T-helper 2 cell (primary cell): ENCODE data around the gene MED20.

Experiments
- DNase-seq, 5 experiments: peaks; one replicate each; pipeline versions ENCODE4 v3.0.0 to v3.0.0-alpha.2; 2012 to 2022

Gene MED20

DNA sequence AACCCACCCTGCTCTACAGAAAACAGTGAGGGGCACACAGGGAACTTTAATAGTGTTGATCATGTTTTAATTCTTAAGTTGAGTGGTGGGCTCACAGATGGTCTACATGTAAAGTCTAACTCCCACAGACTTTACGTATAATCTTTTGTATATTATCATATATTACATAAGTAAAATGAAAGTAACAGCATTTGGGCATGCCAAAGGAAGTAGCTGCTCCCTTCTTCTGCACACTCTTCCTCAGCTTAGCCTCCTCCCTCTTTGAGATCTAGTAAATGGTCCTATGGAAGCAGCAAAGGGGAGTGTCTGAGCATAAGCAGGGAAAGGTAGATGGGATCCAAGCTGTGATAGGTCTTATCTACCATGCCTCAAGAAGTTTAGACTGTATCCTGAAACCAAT lies 11.2 kb downstream of the MED20 start:
- no peak for DNase-seq

DNA sequence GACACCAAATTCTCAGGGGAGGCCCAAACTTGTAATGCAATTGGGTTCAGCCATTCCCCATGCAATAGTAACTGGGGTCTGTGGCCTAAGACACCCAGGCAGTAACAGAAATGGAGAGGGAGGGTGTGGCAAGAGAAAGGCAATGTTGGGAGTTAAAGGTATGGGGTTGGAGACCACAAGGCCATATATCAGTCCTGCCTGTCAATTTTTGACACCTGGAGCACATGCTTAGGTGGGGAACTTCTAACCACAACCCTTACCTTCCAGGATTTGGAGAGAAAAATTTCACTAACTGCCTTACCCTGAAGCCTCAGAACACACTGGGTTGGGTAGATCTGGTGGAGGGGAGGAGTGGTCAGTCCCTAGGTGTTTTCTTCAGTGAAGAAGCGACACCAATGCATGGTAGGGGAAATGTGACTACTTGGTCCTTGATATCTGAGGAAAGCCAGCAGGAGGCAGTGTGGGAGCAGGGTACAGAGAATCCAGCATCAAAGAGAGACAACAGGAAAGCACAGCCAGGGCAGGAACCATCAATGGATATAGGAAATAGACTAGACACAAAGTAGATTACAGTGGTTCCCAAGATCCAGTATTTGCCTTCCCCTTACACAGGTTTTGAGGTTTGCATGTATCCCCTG lies 18.9 kb downstream of the MED20 start:
- peak in 4 of 5 experiments; percentile 39 to 61 (median 44) for DNase-seq

DNA sequence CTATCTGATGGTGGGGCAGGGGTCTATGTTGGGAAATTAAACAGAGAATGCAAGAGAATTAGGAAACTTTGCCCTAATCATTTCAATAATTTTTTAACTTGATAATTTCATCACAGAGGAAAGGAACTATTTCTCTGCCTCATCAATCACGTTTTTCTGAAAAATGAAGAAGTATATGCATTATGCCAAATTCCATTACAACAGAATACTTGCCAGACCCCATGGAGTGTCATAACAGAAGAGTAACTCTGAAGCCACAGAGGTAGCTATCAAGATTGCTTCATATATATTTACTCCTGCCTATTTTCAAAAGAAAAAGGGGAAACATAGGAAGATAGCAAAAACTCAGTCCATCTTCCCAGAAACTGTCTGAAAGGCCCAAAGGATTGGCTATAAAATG lies 20.1 kb downstream of the MED20 start:
- DNase-seq: no peak

DNA sequence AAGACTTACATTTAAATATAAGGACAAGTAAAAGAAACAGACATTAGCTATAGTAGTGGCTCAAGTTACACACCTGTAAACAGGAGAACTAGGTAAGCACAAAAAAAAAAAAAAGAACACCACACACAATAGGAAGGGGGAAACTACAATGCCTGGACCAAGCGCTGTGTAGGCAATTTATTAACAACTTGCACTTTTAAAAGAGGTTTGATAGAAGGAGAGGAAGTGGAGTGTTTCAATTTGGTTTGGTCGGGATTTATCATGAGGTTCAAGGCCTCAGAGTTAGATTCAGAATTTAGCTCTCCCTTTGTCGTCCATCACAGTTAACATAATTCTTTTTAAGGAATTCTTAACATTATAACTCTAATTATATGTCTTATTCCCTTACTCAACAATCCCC lies 24.7 kb downstream of the MED20 start:
- DNase-seq: no peak

DNA sequence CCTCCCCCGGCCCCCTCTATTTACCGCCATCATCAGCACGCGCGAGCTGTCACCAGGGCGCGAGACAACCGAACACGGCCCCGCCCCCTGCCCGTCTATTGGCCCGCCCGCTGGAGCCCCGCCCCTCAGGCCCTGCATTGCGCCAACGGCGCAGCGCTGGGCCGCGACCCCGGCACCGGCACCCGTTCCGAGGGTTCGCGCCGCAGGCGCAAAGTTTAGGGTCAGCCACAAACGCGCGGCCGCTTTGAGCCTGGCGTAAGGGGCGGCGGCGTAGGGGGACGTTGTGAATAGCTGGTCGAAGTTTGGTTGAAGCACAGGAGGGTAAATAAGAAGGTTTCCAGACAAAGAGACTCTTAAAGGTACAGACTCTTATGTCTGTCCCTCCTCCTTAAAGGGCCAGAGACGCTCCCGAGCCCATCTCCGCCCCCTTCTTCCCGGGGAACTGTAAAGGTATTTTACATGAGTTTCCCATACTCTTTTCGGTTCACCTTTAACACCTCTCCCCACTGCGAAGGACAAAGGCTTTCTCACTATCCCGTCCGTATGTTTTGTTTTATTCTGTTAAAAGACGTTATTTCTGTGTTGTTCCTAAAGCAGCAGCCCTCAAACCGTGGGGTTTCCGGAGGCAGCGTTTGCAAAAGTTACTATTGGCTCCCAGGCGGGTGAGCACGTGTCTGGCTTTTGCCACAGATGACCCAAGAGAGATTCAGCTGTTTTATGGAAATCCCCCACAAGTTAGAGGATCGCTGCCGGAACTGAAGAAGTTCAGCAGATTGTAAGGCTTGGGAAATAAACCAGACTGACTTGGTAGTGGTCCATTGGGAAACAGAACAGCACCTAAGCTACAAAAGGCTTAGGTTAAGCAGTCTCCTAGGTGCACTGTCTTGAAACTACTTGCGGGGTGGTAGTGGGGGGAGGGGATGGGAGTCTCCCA lies 25.4 kb downstream of the MED20 start, which contains the start of gene USP49:
Gene USP49, minus strand, starts transcription at position 76 of the 934 bp plus-strand sequence. CDS start 88,392 bp downstream, outside the sequence.
- DNase-seq: peak; percentile 80 to 93 (median 90)

DNA sequence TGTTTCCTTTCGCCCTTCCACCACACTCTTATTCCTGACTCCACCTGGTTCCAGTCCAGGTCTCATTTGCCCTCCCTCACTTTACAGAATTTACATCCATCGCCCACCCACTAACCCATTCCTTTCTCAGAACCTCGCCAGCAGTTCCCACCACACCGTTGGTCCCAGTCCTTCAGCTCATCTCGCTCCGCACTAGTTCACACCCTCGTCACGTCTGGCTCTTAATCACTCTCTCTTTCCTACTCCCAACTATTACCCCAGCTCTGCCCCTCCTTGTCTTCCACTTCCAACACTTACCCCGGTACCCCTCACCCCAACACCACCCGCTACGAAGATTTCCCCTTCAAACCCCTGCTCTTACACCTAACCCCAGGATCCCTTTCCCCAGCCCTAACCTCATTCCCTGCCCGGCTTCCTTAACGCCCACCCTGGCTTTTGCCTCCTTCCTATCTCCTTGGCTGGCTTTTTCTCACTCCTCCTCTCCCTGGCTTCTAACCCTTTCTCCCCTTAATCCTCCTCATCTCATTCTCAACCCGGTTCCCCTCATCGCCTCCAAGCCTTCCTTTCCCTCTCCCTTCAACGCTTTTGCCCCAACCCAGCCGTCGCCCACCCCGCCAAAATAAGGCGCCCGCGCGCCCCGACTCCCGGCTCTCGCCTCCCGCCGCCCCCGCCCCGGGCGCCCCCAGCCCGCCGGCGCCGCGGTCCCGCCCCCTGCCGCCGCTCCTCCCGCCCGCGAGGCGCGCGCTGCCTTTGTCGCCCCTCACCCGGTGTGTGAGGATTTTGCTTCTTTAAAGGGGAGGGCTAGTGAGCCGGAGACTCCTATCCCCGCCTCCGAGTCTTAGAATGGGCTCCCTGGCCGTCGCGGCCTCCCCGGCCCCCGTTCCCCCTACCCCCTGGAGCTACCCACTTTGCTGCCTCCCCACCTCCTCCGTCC lies 26.3 kb downstream of the MED20 start:
- DNase-seq: no peak

DNA sequence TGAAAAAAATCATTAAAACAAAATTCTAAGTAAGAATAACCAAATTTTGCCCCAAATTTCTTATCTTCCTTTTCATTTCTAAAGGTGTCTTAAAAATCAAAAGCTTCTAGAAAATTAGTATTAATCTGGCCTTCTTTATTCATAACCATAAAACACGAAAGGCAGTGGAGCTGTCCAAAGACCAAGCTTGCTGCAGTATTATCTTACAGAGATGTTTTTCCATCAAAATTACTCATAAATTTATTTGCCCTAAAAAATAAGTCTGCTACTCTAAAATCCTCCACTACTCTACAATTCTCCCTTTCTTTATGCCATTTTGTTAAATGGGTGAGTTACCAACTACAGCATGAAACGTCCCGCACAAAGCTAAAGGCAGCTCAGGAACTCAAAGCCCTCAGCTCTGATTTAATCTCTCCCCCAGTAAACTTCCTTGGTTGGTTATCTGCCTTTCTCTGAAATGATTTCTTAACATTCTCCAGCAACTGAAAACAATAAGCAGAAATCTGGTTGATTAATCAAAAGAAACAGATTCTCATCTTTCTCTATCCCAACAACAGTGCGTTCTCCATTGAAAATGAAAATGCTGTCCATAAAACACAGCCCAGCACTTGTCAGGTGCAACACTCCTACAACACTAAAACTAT lies 27.9 kb downstream of the MED20 start:
- peak in 1 of 5 experiments; percentile 49 for DNase-seq

DNA sequence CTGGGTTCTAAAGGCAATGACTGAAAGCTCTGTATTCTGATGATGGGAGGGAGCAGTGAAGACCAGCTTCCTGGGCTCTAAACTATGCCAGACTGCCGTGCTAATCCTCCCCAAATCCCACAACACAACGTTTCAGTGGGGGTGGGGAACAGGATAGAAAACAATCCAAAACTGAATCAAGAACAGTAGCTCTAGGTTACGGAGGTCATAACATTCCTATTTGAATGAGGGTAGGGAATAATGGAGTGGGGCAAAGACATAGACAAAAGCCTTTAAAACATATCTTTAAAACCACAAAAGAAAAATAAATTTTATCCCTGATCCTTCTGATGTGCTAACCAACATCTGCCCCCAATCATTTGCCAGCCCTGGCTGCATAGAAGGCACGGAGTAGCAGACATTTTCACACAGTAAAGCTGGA lies 33.6 kb downstream of the MED20 start:
- no peak for DNase-seq

DNA sequence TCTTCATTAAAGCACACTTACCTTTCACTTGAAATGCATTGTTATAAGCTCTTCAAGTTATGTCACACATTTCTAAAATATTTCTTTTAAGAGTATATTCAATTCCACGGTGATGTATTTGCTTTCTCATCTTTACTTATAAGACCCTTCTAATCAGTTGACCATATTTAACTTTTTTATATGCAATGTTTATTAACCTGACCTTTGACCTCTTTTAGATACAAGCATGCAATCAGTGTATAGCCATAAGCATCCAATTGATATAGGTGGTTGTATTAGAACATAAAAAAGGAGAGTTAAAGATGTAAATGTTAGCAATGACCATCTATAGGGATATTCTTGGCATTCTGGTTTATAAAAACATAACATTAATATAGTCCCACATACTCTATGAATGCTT lies 35.0 kb downstream of the MED20 start:
- no peak for DNase-seq

DNA sequence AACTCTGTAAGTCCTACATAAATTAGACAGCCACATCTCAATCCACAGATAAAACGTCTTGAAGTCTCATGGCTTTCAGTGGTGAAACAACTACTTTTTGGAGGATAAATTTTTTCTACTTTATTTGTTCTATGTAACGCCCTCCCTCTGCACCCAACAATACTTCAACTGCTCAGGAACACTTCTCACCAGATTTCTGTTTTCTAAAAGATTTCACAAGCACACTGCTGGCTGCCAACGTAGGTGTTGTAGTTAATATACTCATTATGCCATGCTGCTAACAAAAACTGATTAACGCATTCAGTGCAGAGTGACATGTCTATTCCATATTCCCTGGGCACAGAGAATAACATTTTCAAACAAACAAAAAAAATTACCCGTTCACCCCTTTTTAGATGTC lies 36.0 kb downstream of the MED20 start:
- DNase-seq: no peak

DNA sequence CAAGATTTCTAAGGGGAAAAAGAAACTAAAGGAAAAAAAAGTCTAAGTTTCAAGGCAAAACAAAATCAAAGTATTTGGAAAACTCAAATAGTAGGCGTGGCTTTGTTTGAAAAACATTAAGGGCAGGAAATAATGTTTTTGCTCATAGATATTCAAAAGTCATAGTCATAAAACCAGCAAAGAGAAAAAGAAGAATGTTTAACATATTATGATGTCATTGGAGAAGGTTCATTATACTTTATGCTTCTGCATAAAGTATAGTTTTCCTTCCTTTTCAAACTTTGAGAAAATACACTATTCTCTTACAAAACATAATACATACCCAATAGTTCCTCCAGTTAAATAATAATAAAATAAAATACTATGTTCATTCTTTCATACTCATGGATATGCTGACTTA lies 39.4 kb downstream of the MED20 start:
- no peak for DNase-seq

DNA sequence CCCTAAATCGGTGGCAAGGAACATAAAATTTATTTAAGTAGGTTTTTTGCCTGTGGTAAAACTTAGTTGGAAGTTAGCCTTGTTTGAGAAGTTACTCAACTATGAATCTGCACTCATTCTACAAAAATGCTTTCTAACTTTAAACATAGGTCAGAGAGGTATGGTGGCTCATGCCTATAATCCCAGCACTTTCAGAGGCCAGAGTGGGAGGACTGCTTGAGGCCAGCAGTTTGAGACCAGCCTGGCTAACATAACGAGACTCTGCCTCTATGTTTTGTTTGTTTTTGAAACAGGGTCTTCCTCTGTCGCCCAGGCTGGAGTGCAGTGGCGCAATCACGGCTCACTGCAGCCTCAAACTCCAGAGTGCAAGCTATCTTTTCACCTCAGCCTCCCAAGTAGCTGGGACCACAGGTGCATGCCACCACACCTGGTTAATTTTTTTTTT lies 42.0 kb downstream of the MED20 start:
- DNase-seq: no peak

DNA sequence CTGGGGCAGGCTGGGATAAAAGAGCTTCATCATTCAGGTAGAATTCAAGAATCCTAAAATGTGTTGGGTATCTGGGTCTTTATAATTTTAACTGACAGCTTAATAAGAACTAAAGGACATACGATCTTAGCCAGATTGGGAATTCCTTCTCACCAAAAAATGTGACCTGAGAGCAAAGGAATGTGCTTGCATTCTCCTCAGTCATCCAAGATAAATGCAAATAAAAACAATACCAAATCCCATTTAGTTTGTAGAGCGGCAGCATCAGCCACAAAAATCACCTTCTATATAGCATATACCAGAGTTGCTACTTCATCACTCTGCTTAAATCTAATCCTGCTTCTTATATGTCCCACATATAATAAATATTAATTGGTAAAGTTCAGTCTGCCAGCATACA lies 42.7 kb downstream of the MED20 start:
- no peak for DNase-seq

DNA sequence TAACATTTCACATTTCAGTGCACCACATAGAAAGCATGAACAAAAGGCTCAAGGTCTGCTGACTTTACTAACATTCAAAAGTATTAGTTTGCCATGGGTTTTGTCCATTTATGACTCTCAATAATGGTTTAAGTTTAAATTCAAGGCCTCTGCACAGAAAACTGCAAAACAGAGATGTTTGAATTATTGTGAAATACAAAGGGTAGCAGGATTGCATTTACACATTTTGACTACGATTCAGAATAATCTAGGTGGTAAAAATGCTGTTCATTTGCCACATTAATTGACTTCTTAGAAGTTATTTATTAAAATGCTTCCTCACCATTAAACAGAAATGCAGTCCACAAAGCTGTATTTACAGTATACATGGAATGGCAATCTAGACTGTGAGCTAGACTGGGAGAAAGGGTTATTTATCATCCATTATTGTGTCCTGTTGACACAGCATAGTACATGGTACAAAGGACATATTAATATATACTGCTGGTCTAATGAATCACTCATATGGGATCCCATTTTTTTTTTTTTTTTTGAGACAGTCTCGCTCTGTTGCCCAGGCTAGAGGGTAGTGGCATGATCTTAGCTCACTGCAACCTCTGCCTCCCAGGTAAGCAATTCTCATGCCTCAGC lies 43.8 kb downstream of the MED20 start:
- no peak for DNase-seq

DNA sequence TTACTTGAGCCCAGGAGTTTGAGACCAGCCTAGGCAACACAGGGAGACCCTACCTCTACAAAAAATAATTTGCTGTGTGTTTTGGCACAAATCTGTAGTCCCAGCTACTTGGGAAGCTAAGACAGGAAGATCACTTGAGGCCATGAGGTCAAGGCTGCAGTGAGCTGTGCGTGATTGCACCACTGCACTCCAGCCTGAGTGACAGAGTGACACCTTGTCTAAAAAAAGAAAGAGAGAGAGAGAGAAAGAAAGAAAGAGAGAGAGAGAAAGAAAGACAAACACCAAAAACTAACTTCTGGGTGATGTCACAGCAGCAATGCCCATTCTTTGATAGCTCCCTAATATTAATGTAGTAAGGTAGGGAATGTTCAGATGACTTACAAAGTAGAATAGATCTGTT lies 46.2 kb downstream of the MED20 start:
- DNase-seq: no peak

DNA sequence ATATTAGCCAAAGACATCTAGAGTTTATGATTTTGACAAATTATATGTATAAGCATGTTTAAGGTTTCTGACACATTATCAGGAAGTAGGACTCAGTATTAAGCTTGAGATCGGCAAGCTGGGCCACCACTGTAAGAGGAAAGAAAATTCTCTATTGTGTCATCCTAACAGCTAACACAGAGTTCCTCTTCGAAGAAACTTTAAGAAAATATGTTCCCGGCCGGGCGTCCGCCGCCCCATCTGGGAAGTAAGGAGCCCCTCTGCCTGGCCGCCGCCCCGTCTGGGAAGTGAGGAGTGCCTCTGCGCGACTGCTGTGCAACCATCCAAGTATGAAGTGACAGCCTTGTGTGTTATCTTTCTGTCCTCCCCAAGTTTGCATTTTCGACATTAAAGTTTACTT lies 48.8 kb downstream of the MED20 start:
- no peak for DNase-seq

DNA sequence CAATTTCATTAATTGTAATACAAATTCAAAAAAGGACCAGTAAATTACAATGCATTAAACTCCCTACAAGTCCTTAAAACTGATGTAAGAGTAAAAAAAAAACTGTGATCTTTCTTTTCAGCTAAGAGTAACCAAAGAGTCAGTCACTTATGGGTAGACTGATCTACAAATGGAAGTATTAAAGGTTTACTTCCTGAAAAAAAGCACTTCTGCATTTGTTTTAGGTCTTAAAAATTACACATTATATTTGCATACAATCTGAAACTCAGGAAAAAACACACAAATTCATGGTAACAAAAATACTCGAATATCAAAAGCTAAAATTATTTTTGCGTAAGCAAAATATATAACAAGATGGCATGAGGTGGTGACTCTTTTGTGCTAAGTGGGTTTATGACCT lies 49.2 kb downstream of the MED20 start:
- DNase-seq: no peak

DNA sequence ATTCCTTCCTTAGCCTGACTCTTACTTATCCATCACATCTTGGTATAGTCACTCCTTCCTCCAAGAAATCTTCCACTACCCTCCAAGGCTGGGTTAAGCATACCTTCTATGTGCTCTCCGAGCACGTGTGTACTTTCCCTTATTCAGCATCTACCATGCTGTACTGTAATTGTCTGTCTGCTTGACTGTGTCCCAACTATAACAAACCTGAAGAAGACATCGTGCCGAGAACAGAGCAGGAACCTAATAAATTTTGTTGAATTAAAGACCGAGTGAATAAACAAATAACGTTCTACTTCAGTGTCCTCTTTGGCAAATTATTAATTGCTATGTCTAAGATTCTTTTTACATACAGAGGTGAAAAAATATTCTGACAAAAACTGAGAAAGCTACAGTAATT lies 61.6 kb downstream of the MED20 start:
- DNase-seq: no peak

DNA sequence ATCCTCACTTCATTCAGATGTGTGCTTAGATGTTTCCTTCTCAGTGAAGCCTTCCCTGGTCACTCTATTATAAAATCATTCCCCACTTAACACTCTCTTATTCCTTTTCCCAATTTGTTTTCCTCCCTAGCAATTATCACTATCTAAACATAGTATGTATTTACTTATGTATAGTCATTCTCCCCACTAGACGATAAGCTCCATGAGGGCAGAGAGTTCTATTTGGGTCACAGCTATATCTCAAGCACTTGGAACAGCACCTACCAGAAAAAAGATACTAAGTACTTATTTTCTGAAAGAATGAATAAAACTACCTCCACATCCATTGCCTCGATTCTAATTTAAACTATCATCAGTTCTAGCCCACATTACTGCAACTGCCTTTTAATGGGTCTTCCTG lies 62.2 kb downstream of the MED20 start:
- no peak for DNase-seq
